Measurements from ENCODE around the gene ADAM19. TPM values are rescaled to one million over a fixed set of nuclear protein-coding genes. Genes with fewer than 3 reads are reported as not detected.

Gene ADAM19
- total and polyA plus RNA-seq, 9 donors: 1.6 to 11.6 (median 3.0) TPM

- Histone ChIP-seq H3K4me1 (ENCODE audit: insufficient read depth) (peaks cover 12% of the 10 kb centered on the region), H3K4me3 (no peak overlapping the region), H3K36me3 (no peaks in the 10 kb centered on the region), H3K27me3 (no peaks in the 10 kb centered on the region), H3K9me3 (no peaks in the 10 kb centered on the region), H3K27ac (peak overlapping the region in 1 of 2 donors; percentile 51)
- TF ChIP-seq EP300 (IDR thresholded peaks at IDR 0.05) (no peak), CTCF (IDR thresholded peaks at IDR 0.05) (no peak), POLR2A (IDR thresholded peaks at IDR 0.05) (no peak)
- WGBS, 3 donors: 87 to 91% (median 90%) methylated on average over 5 of the region's 5 CpGs
- no peak for DNase-seq
- intact Hi-C loops (cut with DNase I): loop anchor here in 1 of 4 donors (10.0 kb wide), 1 partner anchor 64 kb away; the partner anchor contains the start of gene ADAM19
Measured at GRCh38 chr5:157510682-157511081, 64.9 kb downstream of the ADAM19 start.

GRCh38 chr5:157509587-157509986, 66.0 kb downstream of the ADAM19 start:
- no peak overlapping the region for H3K4me3 ChIP-seq
- intact Hi-C loops (cut with DNase I): no loop called here
- no peak for TF ChIP-seq EP300 (IDR thresholded peaks at IDR 0.05)
- no peak for TF ChIP-seq POLR2A (IDR thresholded peaks at IDR 0.05)
- no peak for TF ChIP-seq CTCF (IDR thresholded peaks at IDR 0.05)
- no peaks in the 10 kb centered on the region for H3K9me3 ChIP-seq
- H3K27me3 ChIP-seq: no peaks in the 10 kb centered on the region
- no peak overlapping the region for H3K27ac ChIP-seq
- H3K4me1 ChIP-seq (ENCODE audit: insufficient read depth): peaks cover 10% of the 10 kb centered on the region
- no peak for DNase-seq
- H3K36me3 ChIP-seq: no peaks in the 10 kb centered on the region

- WGBS, 3 donors: 82 to 92% (median 89%) methylated on average over 9 of the region's 9 CpGs
- no peak overlapping the region for H3K27ac ChIP-seq
- TF ChIP-seq POLR2A (IDR thresholded peaks at IDR 0.05): no peak
- intact Hi-C loops (cut with DNase I): no loop called here
- no peaks in the 10 kb centered on the region for H3K9me3 ChIP-seq
- H3K4me3 ChIP-seq: no peak overlapping the region
- no peak for DNase-seq
- H3K4me1 ChIP-seq (ENCODE audit: insufficient read depth): peaks cover 10% of the 10 kb centered on the region
- no peaks in the 10 kb centered on the region for H3K27me3 ChIP-seq
- no peaks in the 10 kb centered on the region for H3K36me3 ChIP-seq
Measured at GRCh38 chr5:157509093-157509492, 66.5 kb downstream of the ADAM19 start.

GRCh38 chr5:157506981-157507780, 68.4 kb downstream of the ADAM19 start:
- DNase-seq: no peak
- H3K27ac ChIP-seq: no peak overlapping the region
- no peaks in the 10 kb centered on the region for H3K27me3 ChIP-seq
- no peaks in the 10 kb centered on the region for H3K9me3 ChIP-seq
- H3K4me1 ChIP-seq (ENCODE audit: insufficient read depth): peaks cover 8% of the 10 kb centered on the region
- WGBS, 3 donors: 70 to 72% (median 71%) methylated on average over 14 of the region's 14 CpGs
- no peak overlapping the region for H3K4me3 ChIP-seq
- intact Hi-C loops (cut with DNase I): no loop called here
- TF ChIP-seq CTCF (IDR thresholded peaks at IDR 0.05): no peak
- no peak for TF ChIP-seq EP300 (IDR thresholded peaks at IDR 0.05)
- TF ChIP-seq POLR2A (IDR thresholded peaks at IDR 0.05): no peak
- no peaks in the 10 kb centered on the region for H3K36me3 ChIP-seq

GRCh38 chr5:157506066-157506590, 69.4 kb downstream of the ADAM19 start:
- no peaks in the 10 kb centered on the region for H3K36me3 ChIP-seq
- intact Hi-C loops (cut with DNase I): no loop called here
- H3K4me3 ChIP-seq: no peak overlapping the region
- no peaks in the 10 kb centered on the region for H3K27me3 ChIP-seq
- H3K9me3 ChIP-seq: no peaks in the 10 kb centered on the region
- no peak for DNase-seq
- peaks cover 3% of the 10 kb centered on the region for H3K4me1 ChIP-seq (ENCODE audit: insufficient read depth)
- 41 to 51% (median 45%) methylated on average over 3 of the region's 3 CpGs for WGBS, 3 donors
- TF ChIP-seq POLR2A (IDR thresholded peaks at IDR 0.05) (no peak), EP300 (IDR thresholded peaks at IDR 0.05) (no peak), CTCF (IDR thresholded peaks at IDR 0.05) (no peak)
- H3K27ac ChIP-seq: no peak overlapping the region

Data from ovary (tissue), 9 donors.